HG03439 (cell line): Measurements from ENCODE around the gene BNIP1.
A peak's percentile ranks its signal among the peaks of the same experiment; 100 is the strongest.

Experiments used
- ATAC-seq: cut with Tn5 transposase; IDR thresholded peaks from one replicate; pipeline ENCODE4 v1.9.1; 2021; ENCODE audit warnings: mild to moderate bottlenecking, moderate library complexity; ENCODE audit not compliant: unreplicated experiment

The BNIP1 gene

DNA sequence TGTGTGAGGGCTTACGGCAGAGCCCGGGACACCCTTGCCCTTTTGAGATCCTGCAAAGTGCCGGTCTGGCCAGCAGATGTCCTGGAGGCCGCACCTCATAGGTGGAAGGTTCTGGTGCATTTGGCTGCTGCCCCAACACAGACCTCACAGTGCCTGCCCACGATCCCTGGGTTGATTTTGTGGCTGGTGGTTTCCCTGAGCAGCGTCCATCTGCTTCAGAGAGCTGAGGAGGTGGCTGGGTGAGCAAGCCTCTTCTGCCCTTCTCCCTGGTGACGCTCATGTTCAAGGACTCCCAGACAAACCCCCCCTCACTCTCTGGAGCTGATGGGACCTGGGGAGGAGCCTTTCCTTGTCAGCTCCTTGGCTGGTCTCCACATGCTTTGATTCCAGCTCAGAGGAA is 18.9 kb downstream of the BNIP1 start:
- ATAC-seq = no peak

DNA sequence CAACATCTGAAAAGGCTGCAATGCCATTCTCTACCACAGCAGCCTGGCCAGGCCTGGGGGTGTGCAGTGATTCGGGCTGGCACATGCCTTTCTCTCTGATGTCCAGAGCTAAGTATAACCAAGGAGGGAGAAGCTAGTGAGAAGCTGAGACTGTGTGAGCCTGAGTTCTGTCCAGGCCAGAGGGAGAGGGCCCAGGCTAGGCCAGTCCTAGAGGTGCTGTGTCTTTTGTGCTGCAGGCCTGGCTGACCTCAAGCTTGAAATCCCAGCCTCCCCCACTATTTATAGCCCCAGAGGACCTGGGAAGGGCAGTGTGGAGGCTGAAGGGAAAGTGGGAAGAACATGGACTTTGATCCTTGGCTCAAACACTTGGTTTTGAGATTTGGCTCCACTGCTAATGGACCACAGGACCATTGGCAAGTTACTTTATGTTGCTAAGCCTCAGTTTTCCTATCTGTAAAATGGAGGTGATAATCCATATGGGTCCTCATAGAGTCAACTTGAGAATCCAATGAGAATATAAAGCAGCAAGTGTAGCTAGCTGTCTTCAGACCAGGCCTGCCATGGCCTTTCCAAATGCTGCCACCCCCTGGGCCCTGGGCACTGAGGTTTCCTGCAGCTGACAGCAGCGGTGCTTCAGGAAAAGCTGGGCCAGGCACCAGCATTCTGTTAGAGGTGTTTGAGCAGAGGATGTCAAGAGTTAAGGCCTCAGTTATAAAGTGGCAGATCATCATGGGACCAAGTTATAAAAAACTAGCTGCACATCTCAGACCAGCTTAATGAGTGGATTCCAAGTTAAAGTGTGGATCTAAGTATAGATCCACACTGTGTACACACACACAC is 21.1 kb downstream of the BNIP1 start:
- no peak for ATAC-seq

DNA sequence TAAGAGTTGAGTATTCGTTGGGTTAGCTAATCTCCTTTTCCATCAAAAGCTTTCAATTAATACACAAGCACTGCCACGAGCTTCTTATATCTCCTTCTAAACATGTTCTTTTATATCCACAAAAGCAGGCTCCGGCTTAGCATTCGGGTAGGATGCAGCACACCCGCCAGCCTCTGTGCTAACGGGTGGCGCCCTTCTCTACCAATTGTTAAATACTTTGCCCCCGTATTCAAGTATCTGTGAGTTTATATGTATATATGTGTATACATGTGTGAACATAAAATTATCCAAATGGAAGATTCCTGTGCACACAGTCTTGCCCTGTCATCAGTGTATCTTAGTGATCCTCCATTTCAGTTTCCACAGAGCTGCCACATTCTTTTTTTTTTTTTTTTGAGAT is 27.8 kb downstream of the BNIP1 start:
- ATAC-seq = no peak

DNA sequence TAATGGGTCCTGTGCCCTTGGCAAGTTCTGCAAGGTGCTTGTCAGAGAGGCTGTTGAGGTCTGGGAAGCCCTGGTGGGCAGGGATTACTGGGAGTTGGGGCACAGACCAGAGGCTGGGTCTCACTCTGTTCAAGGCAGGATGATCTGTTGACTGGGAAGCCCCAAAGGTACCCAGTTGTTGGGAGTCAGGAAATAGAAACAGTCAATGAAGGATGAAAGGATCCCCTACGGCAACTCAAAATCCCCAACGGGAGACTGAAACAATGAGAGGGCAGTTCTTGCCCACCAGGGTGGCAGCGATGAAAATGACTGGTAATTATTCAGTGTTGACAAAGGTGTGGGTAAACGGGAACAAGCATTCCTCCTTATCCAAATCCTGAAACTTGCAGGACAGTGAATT is 31.2 kb downstream of the BNIP1 start:
- ATAC-seq = no peak

DNA sequence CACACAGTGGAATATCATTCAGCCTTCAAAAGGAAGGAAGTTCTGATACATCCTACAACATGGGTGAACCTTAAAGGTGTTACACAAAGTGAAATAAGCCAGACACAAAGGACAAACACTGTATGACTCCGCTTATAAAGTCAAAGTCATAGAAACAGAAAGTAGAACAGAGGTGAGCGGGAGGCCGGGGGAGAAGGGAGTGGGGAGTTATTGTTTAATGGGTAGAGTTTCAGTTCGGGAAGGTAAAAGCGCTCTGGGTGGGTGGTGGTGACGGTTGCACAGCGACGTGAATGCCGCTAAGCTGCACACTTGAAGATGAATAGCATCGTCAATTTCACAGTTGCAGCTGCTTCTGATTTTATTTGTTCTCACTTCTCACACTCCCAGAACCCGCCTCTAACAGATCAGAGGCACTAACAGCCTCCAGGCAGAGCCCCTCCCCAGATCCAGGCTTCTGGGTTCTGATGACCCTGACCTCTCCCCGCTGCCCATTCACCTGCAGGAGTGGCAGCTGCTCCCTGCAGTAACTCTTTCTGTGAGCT is 34.1 kb downstream of the BNIP1 start:
- ATAC-seq = no peak

DNA sequence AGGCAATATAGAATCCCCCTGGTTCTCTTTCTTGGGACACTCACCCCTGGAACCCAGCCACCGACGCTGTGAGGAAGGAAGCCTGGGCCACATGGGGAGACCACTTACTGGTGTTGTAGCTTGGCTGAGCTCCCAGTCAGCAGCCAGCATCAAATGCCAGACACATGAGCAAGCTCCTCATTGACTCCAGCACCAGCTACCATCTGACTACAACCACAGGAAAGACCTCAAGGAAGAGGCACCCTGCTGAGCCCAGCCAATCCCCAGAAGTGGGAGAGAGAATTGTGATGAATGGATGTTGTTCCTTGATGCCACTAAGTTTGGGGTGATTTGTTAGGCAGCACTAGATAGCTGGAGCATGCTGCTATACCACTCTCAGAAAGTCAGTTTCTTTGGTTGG is 36.0 kb downstream of the BNIP1 start:
- no peak for ATAC-seq

DNA sequence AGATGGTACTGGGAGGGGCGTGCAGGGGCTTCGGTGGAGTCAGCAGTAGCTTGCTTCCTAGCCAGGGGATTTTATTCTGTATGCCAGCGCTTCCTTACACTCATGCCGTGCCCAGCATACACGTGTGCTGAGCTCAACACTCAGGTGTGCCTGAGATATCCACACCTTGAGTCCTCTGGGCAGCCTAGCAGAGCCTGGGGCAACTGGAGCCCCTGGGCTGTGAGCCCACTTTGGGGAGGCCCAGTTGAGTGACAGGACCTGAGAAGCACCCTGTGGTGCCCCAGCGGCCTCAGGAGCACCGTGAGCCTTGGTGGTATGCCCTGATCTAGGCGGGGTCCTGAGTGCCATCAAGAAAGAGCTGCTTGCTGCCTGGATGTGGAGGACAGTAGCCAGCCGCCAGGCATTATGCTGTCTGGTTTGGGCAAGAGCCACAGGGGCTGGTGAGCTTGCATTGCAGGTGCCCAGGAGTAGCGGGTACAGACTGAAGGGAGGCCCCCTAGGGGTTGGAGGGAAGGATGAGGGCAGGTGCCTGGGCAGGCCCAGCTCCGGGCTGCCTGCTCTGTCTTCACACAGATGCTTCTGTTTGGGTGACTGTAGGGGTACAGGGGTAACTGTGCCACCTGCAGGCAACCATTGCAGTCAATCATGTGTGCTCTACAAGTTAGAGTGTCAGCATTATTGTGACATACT is 42.9 kb downstream of the BNIP1 start:
- peak; percentile 53 for ATAC-seq

DNA sequence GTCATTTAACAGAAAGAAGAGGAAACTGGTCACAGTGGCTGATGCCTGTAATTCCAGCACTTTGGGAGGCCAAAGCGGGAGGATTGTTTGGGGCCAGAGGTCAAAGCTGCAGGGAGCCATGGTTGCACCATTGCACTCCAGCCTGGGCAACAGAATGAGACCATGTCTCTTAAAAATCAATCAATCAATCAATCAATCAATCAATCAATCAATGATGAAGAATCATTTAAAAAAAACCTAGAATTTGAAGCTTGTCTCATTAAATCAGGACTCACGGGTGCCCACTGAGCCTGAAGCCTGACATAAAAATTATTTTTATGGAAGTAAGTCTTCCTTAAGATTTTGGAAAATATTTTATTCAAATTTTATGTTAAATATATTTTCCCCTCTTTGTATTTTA is 43.9 kb downstream of the BNIP1 start:
- ATAC-seq = no peak

DNA sequence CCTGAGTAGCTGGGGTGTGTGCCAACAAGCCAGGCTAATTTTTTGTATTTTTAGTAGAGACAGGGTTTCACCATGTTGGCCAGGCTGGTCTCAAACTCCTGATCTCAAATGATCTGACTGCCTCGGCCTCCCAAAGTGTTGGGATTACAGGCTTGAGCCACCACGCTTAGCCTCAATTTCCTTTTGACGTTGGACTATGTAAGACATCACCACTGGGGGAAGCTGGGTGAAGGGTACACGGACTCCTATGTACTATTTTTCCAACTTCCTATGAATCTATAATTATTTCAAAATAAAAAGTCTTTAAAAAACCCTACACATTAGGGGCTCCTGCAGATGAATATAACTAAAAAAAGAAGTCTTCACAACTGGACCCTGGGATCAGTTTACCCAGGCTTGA is 46.7 kb downstream of the BNIP1 start:
- ATAC-seq = no peak

DNA sequence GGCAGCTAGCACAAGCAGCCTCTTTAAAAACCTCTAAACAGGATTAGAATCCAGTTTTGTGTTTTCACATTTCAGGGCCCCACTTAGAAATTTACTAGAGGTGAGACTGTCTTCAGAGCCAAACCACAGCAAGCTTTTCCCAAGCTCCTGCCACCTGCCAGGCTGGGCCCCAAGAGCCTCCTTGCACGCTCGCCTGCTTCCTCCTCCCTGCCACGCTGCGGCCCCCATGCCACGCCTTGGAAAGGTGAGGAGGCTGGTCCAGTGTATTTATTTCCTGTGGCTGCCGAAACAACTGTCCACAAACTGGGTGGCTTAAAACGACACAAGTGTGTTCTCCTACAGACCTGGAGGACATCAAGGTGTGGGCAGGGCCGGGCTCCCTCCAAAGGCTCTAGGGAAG is 47.2 kb downstream of the BNIP1 start:
- no peak for ATAC-seq

DNA sequence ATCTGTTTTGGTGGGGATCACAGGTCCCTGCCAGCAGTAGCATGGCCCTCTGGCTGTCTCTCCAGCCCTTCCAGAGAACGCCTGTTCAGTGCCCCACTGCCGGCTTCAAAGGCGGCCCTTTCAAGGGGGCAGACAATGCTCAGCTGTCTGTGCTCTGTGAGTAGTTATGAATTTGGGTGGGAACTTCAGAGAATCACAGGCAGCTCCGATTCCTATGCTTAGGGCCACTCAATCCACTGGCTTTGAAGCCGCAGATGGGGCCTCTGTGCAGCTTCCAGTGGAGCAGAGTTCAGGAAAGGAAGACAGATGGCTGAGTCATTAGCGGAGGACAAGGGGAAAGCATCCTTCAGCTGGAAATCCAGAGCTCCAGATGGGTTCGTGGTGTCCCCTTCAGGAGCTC is 48.2 kb downstream of the BNIP1 start:
- ATAC-seq = no peak

DNA sequence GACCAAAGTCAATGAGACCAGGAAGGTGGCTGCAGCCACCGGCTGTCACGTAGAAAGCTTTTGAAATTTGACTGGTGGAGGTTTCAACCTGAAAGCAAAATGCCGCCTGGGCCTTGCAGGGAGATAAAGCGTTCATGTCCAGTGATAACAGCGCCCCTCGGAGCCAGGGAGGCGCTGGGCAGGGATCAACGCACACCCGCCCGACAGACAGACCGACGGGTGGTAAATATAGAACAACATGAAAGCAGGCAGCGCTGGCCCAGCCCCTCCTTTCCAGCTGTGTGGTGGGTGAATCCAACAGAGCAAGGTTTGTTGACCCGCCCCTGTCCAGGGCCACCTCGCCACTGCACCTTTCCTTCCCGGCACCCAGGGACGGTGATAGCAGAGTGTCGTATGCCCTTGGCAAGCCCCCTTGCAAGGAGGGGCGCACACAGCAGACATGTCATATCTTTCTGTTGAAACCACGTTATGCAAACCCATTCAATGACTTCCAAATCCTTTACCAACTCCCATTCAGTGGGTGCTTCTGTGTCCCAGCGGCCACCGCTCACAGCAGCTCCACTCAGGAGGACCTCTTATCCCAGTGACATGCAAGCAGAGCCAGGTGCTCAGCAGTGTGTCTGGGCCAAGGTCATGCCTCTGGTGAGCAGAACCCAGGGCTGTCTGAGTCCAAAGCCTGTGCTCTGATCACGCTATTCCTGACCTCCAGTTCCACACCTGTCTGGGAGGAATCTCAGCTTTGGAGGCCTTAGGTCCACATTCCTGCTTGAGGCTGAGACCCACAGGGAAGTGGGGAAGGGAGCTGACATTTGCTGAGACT is 52.0 kb downstream of the BNIP1 start:
- ATAC-seq = no peak

DNA sequence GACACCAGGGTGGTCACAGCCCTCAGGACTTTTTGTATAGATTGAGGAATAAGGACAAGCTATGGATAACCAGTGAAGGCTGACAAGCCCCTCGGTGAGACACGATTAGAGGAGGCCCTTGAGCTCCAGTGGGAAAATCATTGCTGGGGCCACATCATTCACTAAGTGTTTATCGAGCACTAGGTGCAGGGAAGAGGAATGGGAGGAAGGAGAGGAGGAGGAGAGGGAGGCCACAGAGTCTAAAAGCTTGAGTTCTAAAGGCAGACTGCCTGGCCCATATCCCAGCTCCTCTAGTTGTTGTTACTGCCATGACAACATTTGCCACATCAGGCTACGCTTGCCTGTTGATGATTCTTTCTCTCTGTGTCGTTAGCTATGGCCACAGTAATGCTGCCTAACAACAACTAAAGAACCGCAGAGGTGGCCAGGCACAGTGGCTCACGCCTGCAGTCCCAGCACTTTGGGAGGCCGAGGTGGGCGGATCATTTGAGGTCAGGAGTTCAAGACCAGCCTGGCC is 53.1 kb downstream of the BNIP1 start:
- no peak for ATAC-seq

DNA sequence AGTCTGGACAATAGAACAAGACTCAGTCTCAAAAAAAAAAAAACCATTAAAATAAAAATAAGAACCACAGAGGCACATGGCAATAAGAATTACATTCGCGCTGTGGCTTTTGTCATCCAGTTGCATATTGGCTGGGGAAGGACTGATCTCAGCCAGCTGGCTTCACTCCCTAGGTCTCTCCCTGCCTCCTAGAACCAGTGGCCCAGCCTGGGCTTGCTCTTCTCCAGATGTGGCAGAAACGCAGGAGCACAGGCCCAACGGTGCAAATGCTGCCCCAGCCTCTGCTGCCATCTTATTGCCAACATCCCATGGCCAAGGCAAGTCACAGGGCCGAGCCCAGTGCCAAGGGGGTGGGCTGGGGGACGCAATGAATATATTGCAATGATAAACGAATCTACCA is 53.7 kb downstream of the BNIP1 start:
- ATAC-seq = no peak

DNA sequence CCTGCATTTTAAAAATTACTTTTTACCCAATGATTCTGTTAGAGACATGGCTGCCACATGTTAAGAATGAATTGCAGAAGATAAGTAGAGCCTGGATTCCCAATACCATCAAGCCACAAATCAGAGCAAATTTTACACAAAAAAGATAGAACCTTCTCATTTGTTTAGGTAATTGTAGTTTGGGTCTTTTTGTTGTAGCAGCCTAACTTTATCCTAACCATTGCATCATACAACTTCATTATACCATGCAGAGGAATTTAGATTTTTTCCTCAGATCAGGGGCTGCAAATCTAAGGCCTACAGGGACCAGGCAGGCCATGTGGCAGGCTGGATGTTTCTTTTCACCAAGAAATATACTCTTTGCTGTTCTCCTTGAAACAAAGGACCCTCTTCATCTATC is 56.0 kb downstream of the BNIP1 start:
- no peak for ATAC-seq

DNA sequence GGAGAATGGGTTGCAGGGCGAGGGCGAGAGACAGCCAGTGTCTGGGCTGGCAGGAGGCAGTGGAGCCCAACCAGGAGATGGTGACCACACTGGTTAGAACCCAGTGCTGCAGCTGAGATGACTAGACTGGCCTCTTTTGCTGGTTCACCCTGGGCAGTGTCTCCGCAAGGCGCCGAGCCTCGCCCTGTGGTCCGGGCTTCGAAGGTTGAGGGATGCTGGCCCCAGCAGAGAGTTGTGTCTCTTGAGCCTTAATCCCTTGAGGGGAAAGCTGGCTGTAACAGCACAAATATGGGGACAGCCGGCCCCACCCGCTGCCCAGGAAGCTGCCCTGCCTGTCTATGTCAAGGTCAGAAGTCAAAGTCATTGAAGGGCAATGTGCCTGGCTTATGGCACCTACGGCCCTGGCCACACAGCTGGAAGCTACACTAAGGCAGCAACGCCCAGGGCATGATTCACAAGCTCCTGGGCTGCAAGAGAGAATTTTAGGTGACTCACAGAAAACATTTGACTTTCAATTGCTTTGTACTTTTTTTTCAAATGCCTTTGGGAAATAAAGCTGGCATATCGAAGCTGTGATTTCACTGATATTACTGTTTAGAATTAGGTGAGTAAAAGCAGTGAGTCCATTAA is 57.4 kb downstream of the BNIP1 start:
- no peak for ATAC-seq

DNA sequence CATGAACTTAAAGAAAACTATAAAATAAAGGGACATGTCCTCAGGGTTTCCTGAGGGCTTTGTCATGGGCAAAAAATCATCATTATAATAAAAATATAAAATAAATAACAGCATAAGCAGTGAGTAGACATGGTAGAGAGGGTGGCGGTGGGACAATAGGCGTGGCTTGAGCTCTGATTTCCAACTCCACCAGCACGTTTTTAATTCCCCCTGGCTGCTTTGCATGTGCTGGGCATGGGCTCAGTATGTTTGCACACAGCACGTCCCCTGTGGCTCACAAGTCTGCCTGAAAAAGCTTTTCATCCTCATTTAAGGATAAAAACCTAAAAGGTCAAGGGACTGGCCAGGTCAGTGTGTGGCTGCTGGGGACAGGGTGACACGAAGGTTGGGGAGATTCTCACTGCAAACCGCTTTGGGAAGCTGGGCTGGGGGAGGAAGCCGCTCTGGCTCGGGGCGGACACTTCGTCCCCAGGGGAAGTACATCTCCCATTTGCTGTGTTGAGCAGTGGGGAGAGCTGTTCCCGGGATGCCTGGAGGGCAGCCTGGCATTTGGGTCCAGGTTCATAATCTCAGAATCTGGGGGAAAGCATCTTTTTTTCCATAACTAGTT is 58.0 kb downstream of the BNIP1 start:
- ATAC-seq = no peak

DNA sequence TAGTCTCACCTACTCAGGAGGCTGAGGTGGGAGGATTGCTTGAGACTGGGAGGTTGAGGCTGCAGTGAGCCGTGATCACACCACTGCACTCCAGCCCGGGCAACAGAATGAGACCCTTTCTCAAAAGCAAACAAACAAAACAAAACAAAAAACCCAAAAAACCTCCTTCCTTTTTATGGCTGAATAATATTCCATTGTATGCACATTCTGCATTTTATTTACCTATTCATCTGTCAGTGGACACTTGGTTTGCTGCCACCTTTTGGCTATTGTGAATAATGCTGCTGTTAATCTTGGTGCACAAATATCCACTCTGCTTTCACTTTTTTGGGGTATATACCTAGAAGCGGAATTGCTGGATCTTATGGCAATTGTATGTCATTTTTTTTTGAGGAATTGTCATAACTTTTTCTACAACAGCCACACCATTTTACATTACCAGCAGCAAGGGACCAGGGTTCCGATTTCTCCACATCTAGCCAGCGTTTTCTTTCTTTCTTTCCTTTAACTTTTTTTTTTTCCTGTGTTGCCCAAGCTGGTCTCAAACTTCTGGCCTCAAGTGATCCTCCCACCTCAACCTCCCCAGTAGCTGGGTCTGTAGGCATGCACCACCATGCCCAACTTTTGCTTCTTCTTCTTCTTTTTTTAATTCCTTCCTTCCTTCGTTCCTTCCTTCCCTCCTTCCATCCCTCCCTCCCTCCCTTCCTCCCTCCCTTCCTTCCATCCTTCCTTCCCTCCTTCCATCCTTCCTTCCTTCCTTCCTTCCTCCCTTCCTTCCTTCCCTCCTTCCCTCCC is 60.1 kb downstream of the BNIP1 start:
- ATAC-seq = no peak

DNA sequence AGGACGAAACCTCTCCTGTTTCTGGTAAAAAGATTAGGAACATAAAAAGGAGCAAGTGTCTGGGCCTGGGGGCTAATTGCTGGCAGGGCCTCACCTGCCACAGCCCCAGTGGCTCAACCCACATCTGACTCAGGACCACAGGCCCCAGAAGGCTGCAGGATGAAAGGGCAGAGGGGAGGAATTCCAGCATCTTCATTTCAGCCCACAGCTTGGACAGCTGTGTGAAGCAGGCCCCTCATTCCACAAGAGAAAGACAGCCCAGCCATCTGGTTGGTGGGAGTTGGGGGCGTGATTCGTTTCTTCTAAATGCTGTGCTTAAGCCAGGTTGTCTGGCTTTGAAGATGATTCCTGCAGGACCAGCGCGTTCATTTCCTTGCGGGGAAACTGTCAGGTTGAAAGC is 61.6 kb downstream of the BNIP1 start:
- ATAC-seq = no peak

DNA sequence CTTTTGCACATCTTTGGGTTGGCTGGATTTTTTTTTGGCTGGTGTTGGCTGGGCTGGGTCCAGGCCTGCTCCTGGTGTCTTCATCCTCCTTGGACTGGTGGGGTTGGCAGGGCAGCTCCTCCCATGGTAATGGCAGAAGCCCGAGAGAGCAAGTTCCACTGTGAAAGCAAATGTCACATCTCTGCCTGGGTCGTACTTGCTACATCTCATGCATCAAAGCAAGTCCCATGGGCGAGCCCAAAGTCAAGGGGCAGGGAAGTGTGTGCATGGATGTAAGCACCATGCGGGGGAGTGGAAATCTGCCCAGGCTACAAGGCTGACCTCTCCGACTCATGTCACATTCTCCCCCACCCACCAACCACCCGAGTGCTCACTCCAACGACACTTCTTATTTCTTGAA is 64.0 kb downstream of the BNIP1 start:
- no peak for ATAC-seq
